GM18907 (cell line): ENCODE measurements around the gene TTLL6.

Experiments used
- ATAC-seq: cut with Tn5 transposase; IDR thresholded peaks from one replicate; pipeline ENCODE4 v1.9.1; 2021; ENCODE audit warnings: mild to moderate bottlenecking, moderate library complexity; ENCODE audit not compliant: unreplicated experiment

The TTLL6 gene

GRCh38 chr17:48738803-48739526 is 78.1 kb downstream of the TTLL6 start:
- no peak for ATAC-seq

GRCh38 chr17:48738424-48738802 is 78.6 kb downstream of the TTLL6 start:
- no peak for ATAC-seq

GRCh38 chr17:48737330-48738043 is 79.5 kb downstream of the TTLL6 start:
- ATAC-seq, result no peak

- ATAC-seq, result no peak
Observed at GRCh38 chr17:48735062-48735351, 82.0 kb downstream of the TTLL6 start.

GRCh38 chr17:48734333-48735061 is 82.5 kb downstream of the TTLL6 start:
- no peak for ATAC-seq

- no peak for ATAC-seq
Observed at GRCh38 chr17:48733632-48734328, 83.2 kb downstream of the TTLL6 start.

- no peak for ATAC-seq
Observed at GRCh38 chr17:48732688-48733629, 84.1 kb downstream of the TTLL6 start.

GRCh38 chr17:48731355-48731754 is 85.7 kb downstream of the TTLL6 start:
- ATAC-seq, result no peak

GRCh38 chr17:48730240-48730550 is 86.8 kb downstream of the TTLL6 start:
- no peak for ATAC-seq

GRCh38 chr17:48729335-48730239 is 87.4 kb downstream of the TTLL6 start:
- ATAC-seq, result no peak

GRCh38 chr17:48728232-48729231 is 88.5 kb downstream of the TTLL6 start, which contains the start of gene HOXB13:
Gene HOXB13 (minus strand): TSS chr17:48728750. CDS start chr17:48728593, 157 bp downstream.
- ATAC-seq, result no peak

- ATAC-seq, result no peak
Observed at GRCh38 chr17:48727415-48728175, 89.4 kb downstream of the TTLL6 start.

GRCh38 chr17:48726916-48727286 is 90.1 kb downstream of the TTLL6 start:
- ATAC-seq, result no peak

GRCh38 chr17:48726114-48726915 is 90.7 kb downstream of the TTLL6 start:
- ATAC-seq, result no peak

GRCh38 chr17:48725288-48726064 is 91.6 kb downstream of the TTLL6 start:
- no peak for ATAC-seq

- no peak for ATAC-seq
Observed at GRCh38 chr17:48725004-48725287, 92.1 kb downstream of the TTLL6 start.
